ENCODE results near the gene MACF1. TPM values are rescaled to one million over a fixed set of nuclear protein-coding genes. Genes with fewer than 3 reads are reported as not detected.

Gene MACF1
- total and polyA plus RNA-seq, 2 of the 13 experiments (the other 11 are each of a cell fraction or from before 2014, with no cell fraction given): 36.7 to 65.4 TPM

GRCh38 chr1:39391691-39392679 lies 187.5 kb downstream of the MACF1 start (continued):
- TF ChIP-seq CC2D1A (CRISPR knock-in tag; IDR thresholded peaks at IDR 0.05) (no peak), IRF9 (CRISPR knock-in tag; IDR thresholded peaks at IDR 0.05; ENCODE audit: borderline replicate concordance) (no peak), ZNF660 (CRISPR knock-in tag; IDR thresholded peaks at IDR 0.05; ENCODE audit: borderline replicate concordance, low read depth) (no peak), PATZ1 (CRISPR knock-in tag; IDR thresholded peaks at IDR 0.05) (no peak), NR0B2 (CRISPR knock-in tag; IDR thresholded peaks at IDR 0.05) (no peak), REPIN1 (CRISPR knock-in tag; IDR thresholded peaks at IDR 0.05; ENCODE audit: borderline replicate concordance, low read depth) (no peak), ZNF713 (CRISPR knock-in tag; IDR thresholded peaks at IDR 0.05) (no peak), AKAP8 (CRISPR knock-in tag; IDR thresholded peaks at IDR 0.05) (no peak), GATAD1 (CRISPR knock-in tag; IDR thresholded peaks at IDR 0.05) (peak; percentile 78), DPF2 (CRISPR knock-in tag; IDR thresholded peaks at IDR 0.05; ENCODE audit: borderline replicate concordance, low read depth) (no peak), FOXK1 (CRISPR knock-in tag; IDR thresholded peaks at IDR 0.05; ENCODE audit: borderline replicate concordance, low read depth) (0 out of 2 replicates have a peak, but pooled peaks have one; percentile 36), NCOA2 (CRISPR knock-in tag; IDR thresholded peaks at IDR 0.05) (no peak), ETV5 (CRISPR knock-in tag; IDR thresholded peaks at IDR 0.05; ENCODE audit: borderline replicate concordance) (peak; percentile 81; the same call in 1 of the 2 replicates), ZKSCAN8 (CRISPR knock-in tag; IDR thresholded peaks at IDR 0.05; ENCODE audit: borderline replicate concordance) (no peak), ZNF234 (CRISPR knock-in tag; conservative IDR thresholded peaks at IDR 0.05) (no peak), NR2C2 (CRISPR knock-in tag; IDR thresholded peaks at IDR 0.05; ENCODE audit: borderline replicate concordance) (peak; percentile 18; the same call in 1 of the 2 replicates), ARNT (IDR thresholded peaks at IDR 0.05) (no peak), ZNF703 (CRISPR knock-in tag; IDR thresholded peaks at IDR 0.05; ENCODE audit: borderline replicate concordance) (no peak), ELF3 (CRISPR knock-in tag; IDR thresholded peaks at IDR 0.05) (peak; percentile 38; the same call in 1 of the 2 replicates), LCORL (IDR thresholded peaks at IDR 0.05) (no peak), LCORL (CRISPR knock-in tag; IDR thresholded peaks at IDR 0.05) (no peak), E2F5 (CRISPR knock-in tag; conservative IDR thresholded peaks at IDR 0.05) (no peak), SOX5 (CRISPR knock-in tag; IDR thresholded peaks at IDR 0.05; ENCODE audit: borderline replicate concordance) (peak; percentile 80), ZNF446 (CRISPR knock-in tag; IDR thresholded peaks at IDR 0.05) (no peak), HNF4G (IDR thresholded peaks at IDR 0.05; ENCODE audit: borderline replicate concordance, low read depth, low read length) (peak; percentile 18; the same call in 1 of the 2 replicates), HNF4G (CRISPR knock-in tag; IDR thresholded peaks at IDR 0.05; ENCODE audit: borderline replicate concordance, low read depth) (no peak), POLR2A (IDR thresholded peaks at IDR 0.05; ENCODE audit: insufficient read depth in 1 of 2, low read depth in 2 of 2, low read length in 2 of 2) (peak in 1 of 2 experiments; percentile 48; a peak in 1 of 4 replicates)

Data from HepG2 (cell line).